Measurements from ENCODE around the gene ECI2. TPM values are rescaled to one million over a fixed set of nuclear protein-coding genes. Genes with fewer than 3 reads are reported as not detected.

ECI2 gene
- total and polyA plus RNA-seq, 2 donors (not counting 1 experiment from before 2014, with no cell fraction given): 15.2 to 28.3 TPM

- H3K27me3 ChIP-seq (replicated peaks in 1 of 4; ENCODE audit: control extremely low read depth in 1 of 4, control insufficient read depth in 3 of 4, insufficient read depth in 4 of 4, low read length in 3 of 4): no peaks in the 10 kb centered on the region
- no peak overlapping the region for H2AFZ ChIP-seq (ENCODE audit: insufficient read depth, low read depth, low read length, poor library complexity, severe bottlenecking)
- Mint-ChIP-seq H3K4me1 (no peaks in the 10 kb centered on the region), H3K4me3 (no peak overlapping the region), H3K27me3 (peaks cover 3% of the 10 kb centered on the region), H3K27ac (no peak overlapping the region), H3K9me3 (ENCODE audit: insufficient read depth) (no peaks in the 10 kb centered on the region)
- no peaks in the 10 kb centered on the region for H3K4me1 ChIP-seq (ENCODE audit: control insufficient read depth in 2 of 2, insufficient read depth in 2 of 2, low read length in 2 of 2)
- H3K4me2 ChIP-seq (replicated peaks; ENCODE audit: low read depth, low read length, poor library complexity, severe bottlenecking): no peak overlapping the region
- no peak overlapping the region for H3K27ac ChIP-seq (ENCODE audit: low read length in 2 of 2)
- ChIA-PET CTCF (interaction anchor here (0.6 kb wide), 1 partner anchor 1446 kb away, joined by 3 read pairs; no protein-coding TSS in a partner anchor), POLR2A (no interaction called here)
- no peaks in the 10 kb centered on the region for H3K79me2 ChIP-seq (ENCODE audit: control insufficient read depth, insufficient read depth, low read length)
- 91% methylated on average over 1 of the region's 9 CpGs for WGBS (ENCODE audit: insufficient coverage)
- TF ChIP-seq EZH2 (IDR thresholded peaks at IDR 0.05; ENCODE audit: borderline replicate concordance, insufficient read depth, low read depth, low read length, poor library complexity, severe bottlenecking): no peak
- TF ChIP-seq, protein P1, sequence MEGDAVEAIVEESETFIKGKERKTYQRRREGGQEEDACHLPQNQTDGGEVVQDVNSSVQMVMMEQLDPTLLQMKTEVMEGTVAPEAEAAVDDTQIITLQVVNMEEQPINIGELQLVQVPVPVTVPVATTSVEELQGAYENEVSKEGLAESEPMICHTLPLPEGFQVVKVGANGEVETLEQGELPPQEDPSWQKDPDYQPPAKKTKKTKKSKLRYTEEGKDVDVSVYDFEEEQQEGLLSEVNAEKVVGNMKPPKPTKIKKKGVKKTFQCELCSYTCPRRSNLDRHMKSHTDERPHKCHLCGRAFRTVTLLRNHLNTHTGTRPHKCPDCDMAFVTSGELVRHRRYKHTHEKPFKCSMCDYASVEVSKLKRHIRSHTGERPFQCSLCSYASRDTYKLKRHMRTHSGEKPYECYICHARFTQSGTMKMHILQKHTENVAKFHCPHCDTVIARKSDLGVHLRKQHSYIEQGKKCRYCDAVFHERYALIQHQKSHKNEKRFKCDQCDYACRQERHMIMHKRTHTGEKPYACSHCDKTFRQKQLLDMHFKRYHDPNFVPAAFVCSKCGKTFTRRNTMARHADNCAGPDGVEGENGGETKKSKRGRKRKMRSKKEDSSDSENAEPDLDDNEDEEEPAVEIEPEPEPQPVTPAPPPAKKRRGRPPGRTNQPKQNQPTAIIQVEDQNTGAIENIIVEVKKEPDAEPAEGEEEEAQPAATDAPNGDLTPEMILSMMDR (IDR thresholded peaks at IDR 0.05): no peak
- no peaks in the 10 kb centered on the region for H3K36me3 ChIP-seq (replicated peaks in 1 of 2; ENCODE audit: control extremely low read depth in 1 of 2, control insufficient read depth in 1 of 2, extremely low read depth in 1 of 2, insufficient read depth in 2 of 2, low read length in 1 of 2)
- no peaks in the 10 kb centered on the region for H4K20me1 ChIP-seq (ENCODE audit: control insufficient read depth, insufficient read depth, low read length, poor library complexity, severe bottlenecking)
- no peak overlapping the region for H3K9ac ChIP-seq (ENCODE audit: low read length)
- no peak overlapping the region for H3K4me3 ChIP-seq (ENCODE audit: control extremely low read depth in 1 of 5, extremely low read depth in 1 of 5, insufficient read depth in 1 of 5, low read depth in 2 of 5, low read length in 4 of 5)
- DNase-seq (no peak), ATAC-seq (ENCODE audit: low read depth) (no peak)
- no peaks in the 10 kb centered on the region for H3K9me3 ChIP-seq (ENCODE audit: control extremely low read depth in 1 of 3, control insufficient read depth in 2 of 3, insufficient read depth in 1 of 3, low read length in 2 of 3)
- intact Hi-C loops (cut with micrococcal nuclease): no loop called here
These were observed 50.7 kb downstream of the ECI2 start for GRCh38 chr6:4084444-4085331.

Measured in B cell (primary cell).